IMR-90 (cell line): Measurements from ENCODE around the gene DDX42. TPM values are rescaled to one million over a fixed set of nuclear protein-coding genes. Genes with fewer than 3 reads are reported as not detected.

Experiments used
- ATAC-seq: fragments of 200-7000 bp; cut with Tn5 transposase; 2 replicates; pipeline ENCODE4 v1.9.1; 2020; ENCODE audit warnings: low read depth, mild to moderate bottlenecking, moderate library complexity
- BruUV-seq: library from RNA; stranded (reverse); fragments of 400-500 nt; replicated peaks from 2 replicates; lab custom pipeline; 2021; lab: Mats Ljungman, UMichigan
- CTCF ChIA-PET: fragments of 300-600 bp; formaldehyde crosslinking; extraction: SDS; loops from one replicate; lab custom pipeline; 2021; ENCODE audit warnings: antibody characterized with exemption; lab: Yijun Ruan, JAX
- POLR2A ChIA-PET: fragments of 300-600 bp; sonication (Branson Sonifier 250); formaldehyde crosslinking; loops from one replicate; lab custom pipeline; 2022; ENCODE audit warnings: antibody characterized with exemption; ENCODE audit not compliant: unreplicated experiment; lab: Charles Lee
- DNase-seq: peaks from one replicate; pipeline ENCODE4 v3.0.0; 2013
- H2AFZ ChIP-seq: replicated peaks from 2 replicates; pipeline ENCODE3; 2013; ENCODE audit warnings: low read length, mild to moderate bottlenecking; ENCODE audit not compliant: poor library complexity
- H2AK5ac ChIP-seq: 2 replicates; pipeline ENCODE4 v1.6.1; 2013; ENCODE audit warnings: low read depth, low read length, inconsistent platforms
- H2AK9ac ChIP-seq: replicated peaks from 2 replicates; pipeline ENCODE3; 2013; ENCODE audit warnings: mild to moderate bottlenecking, low read depth, low read length, moderate library complexity; ENCODE audit not compliant: poor library complexity
- H2BK120ac ChIP-seq: 2 replicates; pipeline ENCODE4 v1.6.1; 2013; ENCODE audit warnings: low read depth, low read length, inconsistent platforms
- H2BK15ac ChIP-seq: 3 replicates; pipeline ENCODE4 v1.6.1; 2013; ENCODE audit warnings: low read depth, low read length, inconsistent platforms
- H2BK20ac ChIP-seq: 2 replicates; pipeline ENCODE4 v1.6.1; 2013; ENCODE audit warnings: low read depth, mild to moderate bottlenecking, inconsistent platforms, low read length, moderate library complexity
- H2BK5ac ChIP-seq: 2 replicates; pipeline ENCODE4 v1.6.1; 2013; ENCODE audit warnings: mild to moderate bottlenecking, low read depth, low read length, inconsistent platforms; ENCODE audit not compliant: poor library complexity, severe bottlenecking
- H3K14ac ChIP-seq: replicated peaks from 2 replicates; pipeline ENCODE4 v1.6.1; 2013; ENCODE audit warnings: low read depth, low read length, inconsistent platforms
- H3K18ac ChIP-seq: 2 replicates; pipeline ENCODE4 v1.6.1; 2013; ENCODE audit warnings: low read depth, low read length, control low read depth
- H3K23ac ChIP-seq: 2 replicates; pipeline ENCODE4 v1.6.1; 2013; ENCODE audit warnings: low read depth, low read length, inconsistent platforms
- H3K27ac ChIP-seq: 2 replicates; pipeline ENCODE4 v1.5.1; 2013; ENCODE audit warnings: mild to moderate bottlenecking, control low read depth, low read length; ENCODE audit not compliant: insufficient read depth
- H3K27me3 ChIP-seq: 2 replicates; pipeline ENCODE4 v1.6.1; 2013; ENCODE audit warnings: low read length; ENCODE audit not compliant: control insufficient read depth, insufficient read depth
- H3K36me3 ChIP-seq: 2 replicates; pipeline ENCODE4 v1.6.1; 2013; ENCODE audit warnings: low read length, mixed read lengths; ENCODE audit not compliant: control insufficient read depth, insufficient read depth
- H3K4ac ChIP-seq: 2 replicates; pipeline ENCODE4 v1.6.1; 2013; ENCODE audit warnings: low read depth, low read length, inconsistent platforms
- H3K4me1 ChIP-seq: 2 replicates; pipeline ENCODE4 v1.6.1; 2013; ENCODE audit warnings: low read length, mixed read lengths; ENCODE audit not compliant: control insufficient read depth, insufficient read depth
- H3K4me2 ChIP-seq: 2 replicates; pipeline ENCODE4 v1.6.1; 2013; ENCODE audit warnings: low read depth, mild to moderate bottlenecking, control low read depth, low read length, moderate library complexity
- H3K4me3 ChIP-seq: 2 replicates; pipeline ENCODE4 v1.5.1; 2013; ENCODE audit warnings: low read depth, mild to moderate bottlenecking, control low read depth, low read length, moderate library complexity; ENCODE audit not compliant: insufficient read depth
- H3K56ac ChIP-seq: 2 replicates; pipeline ENCODE4 v1.6.1; 2013; ENCODE audit warnings: low read length, inconsistent platforms; ENCODE audit not compliant: insufficient read depth; ENCODE audit errors: extremely low read depth
- H3K79me1 ChIP-seq, 2 experiments: 2 replicates each; pipeline ENCODE4 v1.6.1; 2013; ENCODE audit warnings: low read length in 2 of 2, inconsistent platforms in 1 of 2, low read depth in 1 of 2
- H3K9ac ChIP-seq: 2 replicates; pipeline ENCODE4 v1.6.1; 2013; ENCODE audit warnings: low read depth, low read length, control low read depth
- H3K9me1 ChIP-seq: 2 replicates; pipeline ENCODE4 v1.6.1; 2013; ENCODE audit warnings: low read length, inconsistent platforms; ENCODE audit not compliant: insufficient read depth
- H3K9me3 ChIP-seq: 2 replicates; pipeline ENCODE4 v1.6.1; 2013; ENCODE audit warnings: low read length; ENCODE audit not compliant: control insufficient read depth, insufficient read depth
- H4K20me1 ChIP-seq: 2 replicates; pipeline ENCODE4 v1.6.1; 2013; ENCODE audit warnings: low read length, inconsistent platforms; ENCODE audit not compliant: insufficient read depth
- H4K5ac ChIP-seq: 2 replicates; pipeline ENCODE4 v1.6.1; 2013; ENCODE audit warnings: mild to moderate bottlenecking, low read depth, low read length, control low read depth
- H4K8ac ChIP-seq, 2 experiments: 2 replicates each; pipeline ENCODE4 v1.6.1; 2013; ENCODE audit warnings: low read depth in 2 of 2, low read length in 2 of 2, control low read depth in 1 of 2, inconsistent platforms in 1 of 2
- H4K91ac ChIP-seq: 2 replicates; pipeline ENCODE4 v1.6.1; 2013; ENCODE audit warnings: low read depth, low read length, inconsistent platforms; ENCODE audit not compliant: insufficient read depth
- BHLHE40 ChIP-seq: fragments of 150-350 bp; IDR thresholded peaks from 2 replicates; pipeline ENCODE4 v1.6.1; 2016; ENCODE audit warnings: mild to moderate bottlenecking, low read depth, low read length
- CTCF ChIP-seq: conservative IDR thresholded peaks from 2 replicates; pipeline ENCODE4 v1.5.1; 2012; ENCODE audit warnings: mild to moderate bottlenecking, low read depth, low read length, improper control_type of control experiment
- ELK1 ChIP-seq: fragments of 150-350 bp; IDR thresholded peaks from 2 replicates; pipeline ENCODE4 v1.6.1; 2016; ENCODE audit warnings: low read depth, mild to moderate bottlenecking, low read length, moderate library complexity, borderline replicate concordance
- MAZ ChIP-seq: IDR thresholded peaks from 2 replicates; pipeline ENCODE4 v1.6.1; 2012; ENCODE audit warnings: low read depth, mild to moderate bottlenecking, low read length, improper control_type of control experiment, moderate library complexity, borderline replicate concordance
- NFE2L2 ChIP-seq: fragments of 150-350 bp; IDR thresholded peaks from 2 replicates; pipeline ENCODE4 v1.6.1; 2016; ENCODE audit warnings: low read depth, mild to moderate bottlenecking, low read length
- RAD21 ChIP-seq: IDR thresholded peaks from 2 replicates; pipeline ENCODE4 v1.6.1; 2012; ENCODE audit warnings: low read length, improper control_type of control experiment
- RCOR1 ChIP-seq: IDR thresholded peaks from 2 replicates; pipeline ENCODE4 v1.6.1; 2012; ENCODE audit warnings: mild to moderate bottlenecking, low read length, improper control_type of control experiment; ENCODE audit not compliant: insufficient replicate concordance
- RFX5 ChIP-seq: IDR thresholded peaks from 2 replicates; pipeline ENCODE4 v1.8.0; 2012; ENCODE audit warnings: low read depth, mild to moderate bottlenecking, low read length, moderate library complexity
- SMC3 ChIP-seq: fragments of 150-350 bp; IDR thresholded peaks from 2 replicates; pipeline ENCODE4 v1.6.1; 2016; ENCODE audit warnings: low read depth, mild to moderate bottlenecking, antibody characterized with exemption, low read length, moderate library complexity
- WGBS, 2 experiments: methylation state at CpG; one replicate each; pipeline versions ENCODE4 v1.1.5 to v1.1.7; 2013; ENCODE audit warnings: missing lambda C conversion rate in 2 of 2; ENCODE audit not compliant: insufficient read length in 1 of 2; ENCODE audit errors: extremely low coverage in 2 of 2; 5-methylcytosine and 5-hydroxymethylcytosine counted together
- dilution Hi-C: fragments of 300-500 bp; cut with HindIII; formaldehyde crosslinking; loops from one replicate; pipeline ENCODE4 v1.14.3; 2018; ENCODE audit warnings: low sequenced_read_pairs; ENCODE audit not compliant: unreplicated experiment
- in situ Hi-C: fragments of 300-500 bp; cut with MboI; formaldehyde crosslinking; loops from 3 replicates; pipeline ENCODE4 v1.14.3; 2019; ENCODE audit warnings: low sequenced_read_pairs, inconsistent platforms, mixed read lengths
- intact Hi-C: fragments of 100-400 bp; cut with micrococcal nuclease; formaldehyde crosslinking; loops from 2 replicates; pipeline ENCODE4 v1.10.0; 2022
- polyA plus RNA-seq, 3 experiments: library from polyadenylated mRNA; depleted of rRNA; stranded (reverse); fragments of >200 nt; gene quantifications; 2 replicates each; pipeline ENCODE4 v1.2.3, GENCODE V29; 2012; ENCODE audit warnings: low replicate concordance in 1 of 3
- total RNA-seq: library from RNA; depleted of rRNA; stranded (reverse); fragments of >200 nt; gene quantifications from 2 replicates; pipeline ENCODE4 v1.2.3, GENCODE V29; 2012
- TF ChIP-seq, protein P1 (sequence below): fragments of 150-350 bp; IDR thresholded peaks from 2 replicates; pipeline ENCODE4 v1.6.1; 2017; ENCODE audit warnings: mild to moderate bottlenecking, antibody characterized with exemption, low read length, low read depth

DDX42 gene
- total and polyA plus RNA-seq, 2 of the 4 experiments (the other 2 are of a cell fraction): 75.8 to 91.5 TPM

- Histone ChIP-seq H3K23ac (no peak overlapping the region), H3K4me1 (peaks cover 2% of the 10 kb centered on the region; the same call in 1 of the 2 replicates), H3K56ac (no peak overlapping the region), H3K27me3 (peaks cover 4% of the 10 kb centered on the region; the same call in 1 of the 2 replicates), H2BK120ac (no peak overlapping the region), H3K27ac (no peak overlapping the region), H4K5ac (no peak overlapping the region), H2AK5ac (no peak overlapping the region), H4K91ac (no peak overlapping the region), H2BK5ac (no peak overlapping the region), H2AK9ac (no peak overlapping the region), H3K9me1 (no peaks in the 10 kb centered on the region), H3K18ac (no peak overlapping the region), H3K36me3 (no peaks in the 10 kb centered on the region), H3K79me1 (no peaks in the 10 kb centered on the region), H2BK15ac (no peak overlapping the region), H3K9ac (no peak overlapping the region), H4K8ac (no peak overlapping the region), H3K4ac (no peak overlapping the region), H3K14ac (no peak overlapping the region), H3K4me2 (no peak overlapping the region), H3K4me3 (no peak overlapping the region), H4K20me1 (no peaks in the 10 kb centered on the region), H3K9me3 (0 out of 2 replicates have a peak, but pooled peaks cover 3% of the 10 kb centered on the region), H2BK20ac (no peak overlapping the region), H2AFZ (no peak overlapping the region)
- intact Hi-C loops: no loop called here
- no peak for DNase-seq
- WGBS, 2 experiments: 44% methylated on average over 2 of the region's 3 CpGs; no CpG with 5 or more reads in 1 of the 2 experiments
- in situ Hi-C loops: no loop called here
- CTCF ChIA-PET: no interaction called here
- TF ChIP-seq RFX5 (no peak), SMC3 (no peak), RAD21 (no peak), ELK1 (no peak), BHLHE40 (no peak), CTCF (no peak), MAZ (no peak), NFE2L2 (no peak), RCOR1 (no peak)
- TF ChIP-seq, protein P1, sequence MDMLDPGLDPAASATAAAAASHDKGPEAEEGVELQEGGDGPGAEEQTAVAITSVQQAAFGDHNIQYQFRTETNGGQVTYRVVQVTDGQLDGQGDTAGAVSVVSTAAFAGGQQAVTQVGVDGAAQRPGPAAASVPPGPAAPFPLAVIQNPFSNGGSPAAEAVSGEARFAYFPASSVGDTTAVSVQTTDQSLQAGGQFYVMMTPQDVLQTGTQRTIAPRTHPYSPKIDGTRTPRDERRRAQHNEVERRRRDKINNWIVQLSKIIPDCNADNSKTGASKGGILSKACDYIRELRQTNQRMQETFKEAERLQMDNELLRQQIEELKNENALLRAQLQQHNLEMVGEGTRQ: no peak
- no TSS peak for BruUV-seq
- dilution Hi-C loops: no loop called here
- ATAC-seq: no peak
- POLR2A ChIA-PET: no interaction called here
Observed at GRCh38 chr17:63847525-63848249, 73.7 kb downstream of the DDX42 start.
